Karpas-422 (cell line): ENCODE measurements around the gene COG7. TPM values are rescaled to one million over a fixed set of nuclear protein-coding genes. Genes with fewer than 3 reads are reported as not detected.
"Not testable (repeated sequence)": the region's sequence is repeated elsewhere in the genome, so short reads cannot be mapped to it uniquely, and the experiment has no call there.

Experiments
- DNase-seq: peaks from one replicate; pipeline ENCODE4 v3.0.0-alpha.2; 2015
- H2AFZ ChIP-seq: fragments of 200-600 bp; sonication (generic); 2 replicates; pipeline ENCODE4 v1.6.1; 2014; ENCODE audit warnings: antibody characterized with exemption, low read length, mixed read lengths
- H3K27ac ChIP-seq: fragments of 200-600 bp; sonication (generic); 2 replicates; pipeline ENCODE4 v1.5.1; 2014; ENCODE audit warnings: mild to moderate bottlenecking, low read length, moderate library complexity
- H3K27me3 ChIP-seq: fragments of 200-600 bp; sonication (generic); 2 replicates; pipeline ENCODE4 v1.6.1; 2014; ENCODE audit warnings: low read length, mixed read lengths
- H3K36me3 ChIP-seq: fragments of 200-600 bp; sonication (generic); 2 replicates; pipeline ENCODE4 v1.6.1; 2014; ENCODE audit warnings: low read length, mixed read lengths; ENCODE audit not compliant: insufficient read depth
- H3K4me1 ChIP-seq: fragments of 200-600 bp; sonication (generic); 2 replicates; pipeline ENCODE4 v1.6.1; 2014; ENCODE audit warnings: mild to moderate bottlenecking, low read length, mixed read lengths
- H3K4me2 ChIP-seq: fragments of 200-600 bp; sonication (generic); 2 replicates; pipeline ENCODE4 v1.6.1; 2014; ENCODE audit warnings: low read length, low read depth, mild to moderate bottlenecking; ENCODE audit not compliant: poor library complexity, severe bottlenecking
- H3K4me3 ChIP-seq: fragments of 200-600 bp; sonication (generic); 2 replicates; pipeline ENCODE4 v1.5.1; 2014; ENCODE audit warnings: mild to moderate bottlenecking, antibody characterized with exemption, low read length, mixed read lengths
- H3K79me2 ChIP-seq: fragments of 200-600 bp; sonication (generic); 2 replicates; pipeline ENCODE4 v1.6.1; 2014; ENCODE audit warnings: mild to moderate bottlenecking, low read length, mixed read lengths
- H3K9ac ChIP-seq: fragments of 200-600 bp; sonication (generic); 2 replicates; pipeline ENCODE4 v1.6.0; 2014; ENCODE audit warnings: low read length
- H3K9me2 ChIP-seq: fragments of 200-600 bp; sonication (generic), shearing (Covaris generic); replicated peaks from 2 replicates; pipeline ENCODE4 v1.6.0; 2014; ENCODE audit warnings: mild to moderate bottlenecking, low read length, moderate library complexity; ENCODE audit not compliant: insufficient read depth
- H3K9me3 ChIP-seq: fragments of 300-700, 200-600 bp; sonication (generic); 2 replicates; pipeline ENCODE4 v1.6.1; 2014; ENCODE audit warnings: low read length, mixed read lengths
- H4K20me1 ChIP-seq: fragments of 200-600 bp; sonication (generic); 2 replicates; pipeline ENCODE4 v1.6.1; 2014; ENCODE audit warnings: mild to moderate bottlenecking, antibody characterized with exemption, low read length, low read depth; ENCODE audit not compliant: insufficient read depth
- total RNA-seq: library from RNA; depleted of rRNA; stranded (reverse); fragments of >200 nt; shearing (Covaris generic); gene quantifications from 2 replicates; pipeline ENCODE4 v1.2.3, GENCODE V29; 2014; ENCODE audit warnings: low replicate concordance

The COG7 gene
- total RNA-seq, 1 experiment from 2014 or later: 18.6 TPM

- not testable (repeated sequence) for H3K9ac ChIP-seq, H3K4me3 ChIP-seq, H3K4me1 ChIP-seq, H3K27ac ChIP-seq, H3K9me2 ChIP-seq, DNase-seq, H2AFZ ChIP-seq, H3K9me3 ChIP-seq, H3K4me2 ChIP-seq, H3K27me3 ChIP-seq
- Histone ChIP-seq H3K79me2 (peaks cover 32% of the 10 kb centered on the region), H3K36me3 (peaks cover 83% of the 10 kb centered on the region), H4K20me1 (peaks cover 18% of the 10 kb centered on the region)
These were observed 30.5 kb upstream of the COG7 start for GRCh38 chr16:23483492-23483891.

- no peak for DNase-seq
- Histone ChIP-seq H3K4me3 (no peak overlapping the region), H3K4me1 (no peaks in the 10 kb centered on the region), H3K9me3 (no peaks in the 10 kb centered on the region), H3K27ac (no peak overlapping the region), H4K20me1 (peaks cover 18% of the 10 kb centered on the region), H3K4me2 (no peak overlapping the region), H3K27me3 (no peaks in the 10 kb centered on the region), H3K79me2 (peaks cover 30% of the 10 kb centered on the region), H3K9me2 (no peaks in the 10 kb centered on the region), H3K9ac (no peak overlapping the region), H2AFZ (no peak overlapping the region), H3K36me3 (peaks cover 82% of the 10 kb centered on the region)
These were observed 29.8 kb upstream of the COG7 start for GRCh38 chr16:23482778-23483177.

DNA sequence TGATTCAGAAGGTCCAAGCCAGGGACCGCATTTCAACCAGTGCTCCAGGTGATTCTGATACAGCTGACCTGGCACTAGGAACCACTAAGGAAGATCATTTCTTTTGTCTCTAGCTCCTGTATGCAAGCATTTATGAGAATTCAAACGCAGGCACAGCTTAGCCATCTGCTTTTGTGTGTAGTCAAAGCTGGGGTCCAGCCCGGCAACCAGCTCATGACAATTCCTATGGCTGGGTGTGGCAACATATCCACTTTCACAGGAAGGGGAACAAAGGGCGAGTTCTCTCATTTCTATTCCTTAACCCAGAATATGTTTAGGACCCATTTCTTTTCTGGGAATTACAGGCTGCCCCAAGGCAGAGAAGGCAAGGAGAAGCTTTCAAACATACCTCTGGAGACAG, 27.3 kb upstream of the COG7 start:
- no peak for DNase-seq
- no peak overlapping the region for H3K27ac ChIP-seq
- peaks cover 18% of the 10 kb centered on the region for H4K20me1 ChIP-seq
- H3K4me1 ChIP-seq: peaks cover 8% of the 10 kb centered on the region
- H3K4me2 ChIP-seq: no peak overlapping the region
- no peak overlapping the region for H3K4me3 ChIP-seq
- peaks cover 74% of the 10 kb centered on the region for H3K36me3 ChIP-seq
- H3K27me3 ChIP-seq: no peaks in the 10 kb centered on the region
- H2AFZ ChIP-seq: no peak overlapping the region
- H3K9ac ChIP-seq: no peak overlapping the region
- H3K9me3 ChIP-seq: no peaks in the 10 kb centered on the region
- no peaks in the 10 kb centered on the region for H3K9me2 ChIP-seq
- H3K79me2 ChIP-seq: peaks cover 24% of the 10 kb centered on the region

- no peak overlapping the region for H3K27ac ChIP-seq
- no peak overlapping the region for H3K4me2 ChIP-seq
- peaks cover 18% of the 10 kb centered on the region; the same call in 1 of the 2 replicates for H3K79me2 ChIP-seq
- no peak overlapping the region for H3K9ac ChIP-seq
- no peak overlapping the region for H3K4me3 ChIP-seq
- H3K9me2 ChIP-seq: no peaks in the 10 kb centered on the region
- no peak for DNase-seq
- H3K9me3 ChIP-seq: no peaks in the 10 kb centered on the region
- H2AFZ ChIP-seq: no peak overlapping the region
- no peaks in the 10 kb centered on the region for H3K27me3 ChIP-seq
- peaks cover 8% of the 10 kb centered on the region for H3K4me1 ChIP-seq
- H3K36me3 ChIP-seq: peaks cover 70% of the 10 kb centered on the region
- H4K20me1 ChIP-seq: peaks cover 18% of the 10 kb centered on the region
These were observed 26.1 kb upstream of the COG7 start for GRCh38 chr16:23479138-23479537.

GRCh38 chr16:23478566-23478965, 25.6 kb upstream of the COG7 start:
- Histone ChIP-seq H3K36me3 (peaks cover 76% of the 10 kb centered on the region), H3K79me2 (peaks cover 18% of the 10 kb centered on the region; the same call in 1 of the 2 replicates), H3K4me2 (no peak overlapping the region), H4K20me1 (peaks cover 18% of the 10 kb centered on the region), H3K9ac (no peak overlapping the region), H3K4me1 (peaks cover 8% of the 10 kb centered on the region), H3K9me2 (no peaks in the 10 kb centered on the region), H3K27me3 (no peaks in the 10 kb centered on the region), H3K4me3 (no peak overlapping the region), H2AFZ (no peak overlapping the region), H3K9me3 (no peaks in the 10 kb centered on the region), H3K27ac (no peak overlapping the region)
- no peak for DNase-seq

- Histone ChIP-seq H4K20me1 (peaks cover 4% of the 10 kb centered on the region; the same call in 1 of the 2 replicates), H3K36me3 (peaks cover 61% of the 10 kb centered on the region), H3K4me1 (peaks cover 8% of the 10 kb centered on the region), H3K27ac (no peak overlapping the region), H3K9me2 (no peaks in the 10 kb centered on the region), H3K27me3 (no peaks in the 10 kb centered on the region), H3K9me3 (no peaks in the 10 kb centered on the region), H3K4me3 (no peak overlapping the region), H2AFZ (no peak overlapping the region), H3K9ac (no peak overlapping the region), H3K4me2 (no peak overlapping the region), H3K79me2 (peaks cover 14% of the 10 kb centered on the region; the same call in 1 of the 2 replicates)
- peak; percentile 56 for DNase-seq
These were observed 23.3 kb upstream of the COG7 start for GRCh38 chr16:23476289-23476688.

GRCh38 chr16:23469814-23470213, 16.8 kb upstream of the COG7 start:
- no peak overlapping the region for H2AFZ ChIP-seq
- no peaks in the 10 kb centered on the region for H3K4me1 ChIP-seq
- DNase-seq: no peak
- H4K20me1 ChIP-seq: no peaks in the 10 kb centered on the region
- H3K9me2 ChIP-seq: no peaks in the 10 kb centered on the region
- no peak overlapping the region for H3K27ac ChIP-seq
- H3K4me2 ChIP-seq: no peak overlapping the region
- no peak overlapping the region for H3K9ac ChIP-seq
- peaks cover 51% of the 10 kb centered on the region; the same call in 1 of the 2 replicates for H3K36me3 ChIP-seq
- H3K9me3 ChIP-seq: no peaks in the 10 kb centered on the region
- no peaks in the 10 kb centered on the region for H3K27me3 ChIP-seq
- peaks cover 3% of the 10 kb centered on the region; the same call in 1 of the 2 replicates for H3K79me2 ChIP-seq
- H3K4me3 ChIP-seq: no peak overlapping the region

DNA sequence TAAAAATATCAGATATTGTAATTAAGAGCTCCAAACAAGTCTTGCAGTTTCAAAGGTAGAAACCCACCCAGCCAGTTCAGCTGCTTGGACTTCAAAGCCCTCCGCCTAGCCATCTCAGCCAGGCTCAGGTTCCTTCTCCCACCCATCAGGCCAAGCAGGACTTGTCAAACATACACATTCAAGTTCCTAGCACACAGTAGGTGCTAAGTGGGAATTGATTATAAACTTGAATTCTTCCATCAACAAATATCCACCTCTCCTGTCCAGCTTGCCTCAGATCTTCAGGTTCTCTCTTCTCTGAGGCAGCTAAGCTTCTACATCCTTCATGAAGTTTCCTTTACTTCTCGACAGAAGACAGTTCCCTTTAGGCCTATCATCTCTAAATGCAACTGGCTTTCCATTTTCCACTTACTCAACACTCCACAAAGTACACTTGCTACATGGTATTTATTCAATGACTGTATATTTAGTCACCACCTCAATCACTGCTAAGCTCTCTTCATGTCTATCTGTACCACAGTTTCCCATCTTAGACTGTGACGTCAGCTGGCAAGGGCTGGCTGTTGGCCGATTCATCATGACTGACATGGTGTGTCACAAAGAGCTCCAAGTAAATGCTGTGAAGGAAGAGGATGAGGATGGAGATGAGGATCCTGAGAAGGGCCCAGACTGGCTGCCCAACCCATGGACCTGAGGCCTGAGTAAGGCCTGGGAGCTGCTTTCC, 13.3 kb upstream of the COG7 start:
- H3K4me1 ChIP-seq: peaks cover 3% of the 10 kb centered on the region; the same call in 1 of the 2 replicates
- no peaks in the 10 kb centered on the region for H3K9me3 ChIP-seq
- no peak overlapping the region for H3K9ac ChIP-seq
- no peak overlapping the region for H3K27ac ChIP-seq
- no peaks in the 10 kb centered on the region for H3K27me3 ChIP-seq
- peaks cover 42% of the 10 kb centered on the region; the same call in 1 of the 2 replicates for H3K36me3 ChIP-seq
- no peak overlapping the region for H2AFZ ChIP-seq
- no peak for DNase-seq
- no peaks in the 10 kb centered on the region for H3K9me2 ChIP-seq
- H3K79me2 ChIP-seq: no peaks in the 10 kb centered on the region
- H3K4me3 ChIP-seq: no peak overlapping the region
- no peaks in the 10 kb centered on the region for H4K20me1 ChIP-seq
- H3K4me2 ChIP-seq: no peak overlapping the region
